HepG2 (cell line): Measurements from ENCODE around the gene ALK. TPM values are rescaled to one million over a fixed set of nuclear protein-coding genes. Genes with fewer than 3 reads are reported as not detected.

Experiments used
- ATAC-seq: fragments of 200-7000 bp; cut with Tn5 transposase; 3 replicates; pipeline ENCODE4 v1.9.1; 2020; ENCODE audit warnings: mild to moderate bottlenecking, moderate library complexity
- BruUV-seq: library from RNA; stranded (reverse); fragments of 400-500 nt; replicated peaks from 2 replicates; lab custom pipeline; 2021; lab: Mats Ljungman, UMichigan
- CTCF ChIA-PET: fragments of 300-600 bp; formaldehyde crosslinking; extraction: SDS; loops from one replicate; lab custom pipeline; 2021; ENCODE audit warnings: low total read pairs, inconsistent platforms, low intra/inter-chr PET ratio; lab: Yijun Ruan, JAX
- POLR2A ChIA-PET: fragments of 350-600 bp; sonication (Branson Sonifier 250); formaldehyde crosslinking; loops from one replicate; lab custom pipeline; 2020; ENCODE audit warnings: antibody characterized with exemption, inconsistent platforms; lab: Yijun Ruan, JAX
- DNase-seq: peaks from one replicate; pipeline ENCODE4 v3.0.0-alpha.2; 2015; ENCODE audit warnings: low spot score
- FAIRE-seq: peaks from 3 replicates; lab custom pipeline; 2011; peaks lifted over from hg19 to GRCh38; lab: Jason Lieb, UNC
- H2AFZ ChIP-seq: one replicate; pipeline ENCODE4 v1.6.1; 2011; ENCODE audit warnings: low read length, inconsistent platforms
- H3K27ac ChIP-seq: fragments of 300-600 bp; 3 replicates; pipeline ENCODE4 v1.8.0; 2011; ENCODE audit warnings: mixed run types, mild to moderate bottlenecking, mixed read lengths, low read length, inconsistent platforms; ENCODE audit not compliant: insufficient read depth; ENCODE audit errors: extremely low read length
- H3K27me3 ChIP-seq, 2 experiments: fragments of 200-600 bp in 1 of 2; 2 replicates in 1 of 2; 3 replicates in 1 of 2; pipeline versions ENCODE4 v1.6.0 to v1.8.0; 2011; ENCODE audit warnings: low read length in 2 of 2, mild to moderate bottlenecking in 2 of 2, moderate library complexity in 2 of 2, inconsistent platforms in 1 of 2; ENCODE audit not compliant: insufficient read depth in 2 of 2, control insufficient read depth in 1 of 2
- H3K36me3 ChIP-seq, 2 experiments: fragments of 200-600 bp in 1 of 2; replicated peaks in 1 of 2; 2 replicates in 1 of 2; 3 replicates in 1 of 2; pipeline versions ENCODE4 v1.5.1 to v1.8.0; 2011; ENCODE audit warnings: low read length in 2 of 2, inconsistent platforms in 1 of 2; ENCODE audit not compliant: insufficient read depth in 2 of 2, control insufficient read depth in 1 of 2
- H3K4me1 ChIP-seq: 2 replicates; pipeline ENCODE4 v1.5.1; 2012; ENCODE audit warnings: low read length, inconsistent platforms; ENCODE audit not compliant: insufficient read depth
- H3K4me2 ChIP-seq: 2 replicates; pipeline ENCODE4 v1.6.0; 2011; ENCODE audit warnings: low read depth, low read length, inconsistent platforms
- H3K4me3 ChIP-seq, 3 experiments: fragments of 200-600 bp in 1 of 3; sonication (generic), shearing (Covaris generic) in 1 of 3; replicated peaks in 1 of 3; 2 replicates each; pipeline ENCODE4 v1.5.1; 2011 to 2016; ENCODE audit warnings: low read length in 3 of 3, inconsistent platforms in 2 of 3, low read depth in 2 of 3, mild to moderate bottlenecking in 2 of 3, control low read depth in 1 of 3, mixed read lengths in 1 of 3; ENCODE audit not compliant: insufficient read depth in 1 of 3
- H3K79me2 ChIP-seq: one replicate; pipeline ENCODE4 v1.6.1; 2011; ENCODE audit warnings: low read length, inconsistent platforms; ENCODE audit not compliant: insufficient read depth
- H3K9ac ChIP-seq: 2 replicates; pipeline ENCODE4 v1.6.0; 2011; ENCODE audit warnings: mild to moderate bottlenecking, low read depth, low read length, inconsistent platforms; ENCODE audit not compliant: insufficient read depth
- H3K9me3 ChIP-seq: 2 replicates; pipeline ENCODE4 v1.5.1; 2012; ENCODE audit warnings: mild to moderate bottlenecking, low read length
- H4K20me1 ChIP-seq: 2 replicates; pipeline ENCODE4 v1.6.0; 2011; ENCODE audit warnings: inconsistent platforms, mild to moderate bottlenecking, low read length, moderate library complexity; ENCODE audit not compliant: insufficient read depth
- AKNA ChIP-seq: sonication (generic); formaldehyde crosslinking; IDR thresholded peaks from 2 replicates; pipeline ENCODE4 v1.4.0; 2020; ENCODE audit warnings: missing genetic modification reagents, borderline replicate concordance
- E2F1 ChIP-seq: sonication (generic); formaldehyde crosslinking; IDR thresholded peaks from 2 replicates; pipeline ENCODE4 v1.5.0; 2020; ENCODE audit warnings: missing genetic modification reagents
- RFX5 ChIP-seq: IDR thresholded peaks from 2 replicates; pipeline ENCODE4 v1.6.1; 2011; ENCODE audit warnings: low read depth, low read length, improper control_type of control experiment
- ZNF343 ChIP-seq: sonication (generic); formaldehyde crosslinking; IDR thresholded peaks from 2 replicates; pipeline ENCODE4 v1.4.0; 2020; ENCODE audit warnings: mild to moderate bottlenecking, missing genetic modification reagents
- WGBS: methylation state at CpG from one replicate; pipeline ENCODE4 v1.1.6; 2017; ENCODE audit warnings: low lambda C conversion rate; 5-methylcytosine and 5-hydroxymethylcytosine counted together
- in situ Hi-C: cut with HindIII; loops from 2 replicates; pipeline ENCODE4 v1.10.0; 2017; ENCODE audit warnings: low pct_unique_long_range_greater_than_20kb; ENCODE audit not compliant: extremely low pct_ligation_motif_present
- intact Hi-C: fragments of 100-400 bp; cut with micrococcal nuclease; formaldehyde crosslinking; loops from one replicate; pipeline ENCODE4 v1.10.0; 2022; ENCODE audit not compliant: unreplicated experiment
- polyA plus RNA-seq, 8 experiments: library from polyadenylated mRNA; depleted of rRNA in 3 of 8; stranded (reverse) in 7 of 8; unstranded in 1 of 8; fragments of >200 nt; fragmentation: Illumina TruSeq in 4 of 8; extraction: Trizol in 4 of 8; gene quantifications; 2 replicates each; pipeline versions ENCODE4 v1.2.1 to v1.2.3, GENCODE V29; 2011 to 2016; ENCODE audit warnings: low read depth in 4 of 8, missing spikeins in 1 of 8, mixed read lengths in 1 of 8; ENCODE audit not compliant: insufficient read depth in 1 of 8
- total RNA-seq, 5 experiments: library from RNA; depleted of rRNA; stranded (reverse); fragments of >200 nt; fragmentation: Illumina TruSeq; extraction: Trizol; gene quantifications; 2 replicates each; pipeline ENCODE4 v1.2.3, GENCODE V29; 2016; ENCODE audit warnings: low read depth in 1 of 5

Gene ALK
- total and polyA plus RNA-seq, 2 of the 13 experiments (the other 11 are each of a cell fraction or from before 2014, with no cell fraction given): not detected

- no peak overlapping the region for H3K27ac ChIP-seq
- CTCF ChIA-PET: no interaction called here
- in situ Hi-C loops: loop anchor here (10.0 kb wide), 2 partner anchors 631 to 861 kb away; no protein-coding TSS in a partner anchor
Observed at GRCh38 chr2:29213888-29214291, 707.5 kb downstream of the ALK start.

More at GRCh38 chr2:29213888-29214291, 707.5 kb downstream of the ALK start:
- Histone ChIP-seq H3K9ac (no peak overlapping the region), H3K9me3 (no peaks in the 10 kb centered on the region), H2AFZ (no peak overlapping the region), H3K4me3 (no peak overlapping the region), H3K27me3 (peaks cover 0 to 19% of the 10 kb centered on the region in 2 experiments; a peak in 3 of 5 replicates), H3K79me2 (no peaks in the 10 kb centered on the region), H3K4me1 (no peaks in the 10 kb centered on the region), H3K4me2 (no peak overlapping the region), H4K20me1 (no peaks in the 10 kb centered on the region), H3K36me3 (no peaks in the 10 kb centered on the region; a peak in 1 of 5 replicates)
- BruUV-seq: no TSS peak
- ATAC-seq: no peak
- DNase-seq: no peak
- no peak for FAIRE-seq
- TF ChIP-seq E2F1 (no peak), RFX5 (no peak), AKNA (no peak), ZNF343 (CRISPR knock-in tag) (no peak)
- POLR2A ChIA-PET: no interaction called here
- intact Hi-C loops: loop anchor here (5.0 kb wide), 1 partner anchor 858 kb away; no protein-coding TSS in a partner anchor
- WGBS: 6% methylated on average over 9 of the region's 9 CpGs
